ENCODE measurements around the gene IP6K2.
"Not testable (repeated sequence)": the region's sequence is repeated elsewhere in the genome, so short reads cannot be mapped to it uniquely, and the experiment has no call there.

GRCh38 chr3:48759531-48759930 lies 42.5 kb upstream of the IP6K2 start:
- TF ChIP-seq POLR2A, CTCF (IDR thresholded peaks at IDR 0.05): not testable (repeated sequence)

Data from testis (tissue), 2 donors.